Cardiac muscle cell (in vitro differentiated cells and primary cell): ENCODE results near the gene RAD52. TPM values are rescaled to one million over a fixed set of nuclear protein-coding genes. Genes with fewer than 3 reads are reported as not detected.
A peak's percentile ranks its signal among the peaks of the same experiment; 100 is the strongest.

Experiments
- DNase-seq, 2 donors: peaks; one replicate each; pipeline versions ENCODE4 v3.0.0 to v3.0.0-alpha.2; 2010 to 2017; ENCODE audit warnings: low read depth in 1 of 2, low spot score in 1 of 2
- H3K27ac ChIP-seq: fragments of 200-600 bp; sonication (generic); 2 replicates; pipeline ENCODE4 v1.5.1; 2016
- H3K27me3 ChIP-seq: fragments of 200-600 bp; sonication (generic); 2 replicates; pipeline ENCODE4 v1.6.0; 2016; ENCODE audit warnings: control low read depth
- H3K36me3 ChIP-seq: fragments of 200-600 bp; sonication (generic); 2 replicates; pipeline ENCODE4 v1.5.1; 2016; ENCODE audit warnings: control low read depth
- H3K4me1 ChIP-seq: fragments of 200-600 bp; sonication (generic); 2 replicates; pipeline ENCODE4 v1.8.1; 2017; ENCODE audit warnings: low read depth, mild to moderate bottlenecking, mixed run types
- H3K4me3 ChIP-seq: fragments of 200-600 bp; sonication (generic); 2 replicates; pipeline ENCODE4 v1.5.1; 2016; ENCODE audit warnings: mild to moderate bottlenecking
- H3K9me3 ChIP-seq: fragments of 200-600 bp; sonication (generic); 2 replicates; pipeline ENCODE4 v1.5.1; 2017; ENCODE audit warnings: low read depth, mild to moderate bottlenecking, control low read depth
- CTCF ChIP-seq: IDR thresholded peaks from 2 replicates; pipeline ENCODE4 v1.5.1; 2012; ENCODE audit warnings: low read depth, mild to moderate bottlenecking, low read length
- polyA plus RNA-seq: library from polyadenylated mRNA; unstranded; fragments of >200 nt; fragmentation: Nextera tagmentation; extraction: Ambion mirVana; gene quantifications from 2 replicates; pipeline ENCODE4 v1.2.1, GENCODE V29; 2016
- total RNA-seq: library from RNA; depleted of rRNA; stranded (reverse); fragments of >200 nt; gene quantifications from 2 replicates; pipeline ENCODE4 v1.2.3, GENCODE V29; 2016

The RAD52 gene
- total and polyA plus RNA-seq, 2 experiments from 2014 or later = 11.2 to 49.8 TPM

GRCh38 chr12:958588-959123, 9.2 kb upstream of the RAD52 start:
- Histone ChIP-seq H3K27ac (no peak overlapping the region), H3K27me3 (no peaks in the 10 kb centered on the region), H3K36me3 (no peaks in the 10 kb centered on the region), H3K4me1 (no peaks in the 10 kb centered on the region), H3K4me3 (no peak overlapping the region), H3K9me3 (no peaks in the 10 kb centered on the region)
- TF ChIP-seq CTCF = no peak
- DNase-seq = peak in 1 of 2 donors; percentile 27

GRCh38 chr12:955939-956338, 6.4 kb upstream of the RAD52 start:
- no peak for TF ChIP-seq CTCF

GRCh38 chr12:954741-955140, 5.2 kb upstream of the RAD52 start:
- no peak for TF ChIP-seq CTCF
- Histone ChIP-seq H3K27ac (no peak overlapping the region), H3K9me3 (no peaks in the 10 kb centered on the region), H3K4me1 (no peaks in the 10 kb centered on the region), H3K36me3 (no peaks in the 10 kb centered on the region), H3K27me3 (no peaks in the 10 kb centered on the region), H3K4me3 (no peak overlapping the region)
- DNase-seq = peak in 1 of 2 donors; percentile 6

More at GRCh38 chr12:955939-956338, 6.4 kb upstream of the RAD52 start:
- H3K27me3 ChIP-seq = no peaks in the 10 kb centered on the region
- no peak overlapping the region for H3K27ac ChIP-seq
- no peaks in the 10 kb centered on the region for H3K4me1 ChIP-seq
- no peak overlapping the region for H3K4me3 ChIP-seq
- H3K9me3 ChIP-seq = no peaks in the 10 kb centered on the region
- DNase-seq = no peak
- no peaks in the 10 kb centered on the region for H3K36me3 ChIP-seq

- Histone ChIP-seq H3K9me3 (no peaks in the 10 kb centered on the region), H3K27me3 (no peaks in the 10 kb centered on the region), H3K4me1 (no peaks in the 10 kb centered on the region), H3K4me3 (no peak overlapping the region), H3K27ac (no peak overlapping the region), H3K36me3 (no peaks in the 10 kb centered on the region)
- TF ChIP-seq CTCF = no peak
- DNase-seq = peak in 1 of 2 donors; percentile 62
Observed at GRCh38 chr12:953776-954175, 4.3 kb upstream of the RAD52 start.

GRCh38 chr12:951176-951575, 1.7 kb upstream of the RAD52 start:
- Histone ChIP-seq H3K4me1 (peaks cover 6% of the 10 kb centered on the region), H3K27me3 (no peaks in the 10 kb centered on the region)
- no peak for DNase-seq

More at GRCh38 chr12:951176-951575, 1.7 kb upstream of the RAD52 start:
- Histone ChIP-seq H3K27ac (no peak overlapping the region), H3K9me3 (no peaks in the 10 kb centered on the region), H3K36me3 (no peaks in the 10 kb centered on the region), H3K4me3 (no peak overlapping the region)
- no peak for TF ChIP-seq CTCF
